HEK293 (cell line): ENCODE results near the gene BSCL2.

Experiments used
- ZNF391 ChIP-seq: fragments of 450-650 bp; formaldehyde crosslinking; IDR thresholded peaks from 2 replicates; pipeline ENCODE4 v1.5.1; 2016; ENCODE audit warnings: low read depth, missing biosample characterization, missing genetic modification characterization, borderline replicate concordance
- ZNF423 ChIP-seq: fragments of 450-650 bp; formaldehyde crosslinking; IDR thresholded peaks from 2 replicates; pipeline ENCODE4 v1.5.1; 2016; ENCODE audit warnings: missing biosample characterization, missing genetic modification characterization
- TF ChIP-seq, protein P1 (sequence below): fragments of 450-650 bp; formaldehyde crosslinking; IDR thresholded peaks from 2 replicates; pipeline ENCODE4 v1.5.1; 2016; ENCODE audit warnings: missing biosample characterization, missing genetic modification characterization

DNA sequence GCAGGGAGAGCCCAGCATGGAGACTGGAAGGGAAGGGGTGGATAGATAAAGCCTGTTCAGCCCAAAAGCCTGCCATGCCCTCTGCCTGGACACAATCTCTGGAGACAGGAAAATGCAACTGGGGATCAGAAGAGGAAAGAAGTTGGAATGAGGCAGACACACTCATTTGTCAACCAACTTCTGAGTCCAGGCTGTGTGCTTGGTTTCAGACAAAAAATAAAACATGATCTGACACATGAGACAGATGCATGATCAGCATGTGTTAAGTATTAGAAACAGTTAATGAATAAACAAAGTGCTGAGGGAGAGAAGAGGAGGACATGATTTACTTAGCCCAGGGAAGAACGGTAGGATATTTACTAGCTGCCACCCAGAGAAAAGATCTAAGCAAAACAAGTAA lies 18.7 kb downstream of the BSCL2 start:
- TF ChIP-seq ZNF391 (tag by site-specific recombination) (no peak), ZNF423 (tag by site-specific recombination) (no peak)
- TF ChIP-seq, protein P1, sequence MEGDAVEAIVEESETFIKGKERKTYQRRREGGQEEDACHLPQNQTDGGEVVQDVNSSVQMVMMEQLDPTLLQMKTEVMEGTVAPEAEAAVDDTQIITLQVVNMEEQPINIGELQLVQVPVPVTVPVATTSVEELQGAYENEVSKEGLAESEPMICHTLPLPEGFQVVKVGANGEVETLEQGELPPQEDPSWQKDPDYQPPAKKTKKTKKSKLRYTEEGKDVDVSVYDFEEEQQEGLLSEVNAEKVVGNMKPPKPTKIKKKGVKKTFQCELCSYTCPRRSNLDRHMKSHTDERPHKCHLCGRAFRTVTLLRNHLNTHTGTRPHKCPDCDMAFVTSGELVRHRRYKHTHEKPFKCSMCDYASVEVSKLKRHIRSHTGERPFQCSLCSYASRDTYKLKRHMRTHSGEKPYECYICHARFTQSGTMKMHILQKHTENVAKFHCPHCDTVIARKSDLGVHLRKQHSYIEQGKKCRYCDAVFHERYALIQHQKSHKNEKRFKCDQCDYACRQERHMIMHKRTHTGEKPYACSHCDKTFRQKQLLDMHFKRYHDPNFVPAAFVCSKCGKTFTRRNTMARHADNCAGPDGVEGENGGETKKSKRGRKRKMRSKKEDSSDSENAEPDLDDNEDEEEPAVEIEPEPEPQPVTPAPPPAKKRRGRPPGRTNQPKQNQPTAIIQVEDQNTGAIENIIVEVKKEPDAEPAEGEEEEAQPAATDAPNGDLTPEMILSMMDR (tag by site-specific recombination), result no peak
